ENCODE measurements around the gene MAP2K7.

MAP2K7 gene

GRCh38 chr19:7862413-7862951 lies 41.2 kb upstream of the MAP2K7 start:
- DNase-seq (ENCODE audit: low read depth in 1 of 2, low spot score in 1 of 2) = peak in 1 of 2 experiments; percentile 44
- peaks cover 4% of the 10 kb centered on the region for H3K27me3 ChIP-seq (ENCODE audit: insufficient read depth, poor library complexity, severe bottlenecking)

GRCh38 chr19:7863157-7863970 lies 40.3 kb upstream of the MAP2K7 start:
- DNase-seq (ENCODE audit: low read depth in 1 of 2, low spot score in 1 of 2) = no peak
- TF ChIP-seq GABPA (IDR thresholded peaks at IDR 0.05; ENCODE audit: low read depth) (no peak), CTCF (IDR thresholded peaks at IDR 0.05; ENCODE audit: insufficient read depth, low read length) (no peak), SPI1 (IDR thresholded peaks at IDR 0.05; ENCODE audit: borderline replicate concordance, low read depth) (no peak), POLR2AphosphoS5 (IDR thresholded peaks at IDR 0.05; ENCODE audit: low read depth) (no peak), REST (IDR thresholded peaks at IDR 0.05; ENCODE audit: insufficient replicate concordance, low read depth) (no peak)
- no peak overlapping the region for H3K27ac ChIP-seq (replicated peaks)
- H3K4me3 ChIP-seq (replicated peaks; ENCODE audit: insufficient read depth, low read length) = no peak overlapping the region
- H3K27me3 ChIP-seq (ENCODE audit: insufficient read depth, poor library complexity, severe bottlenecking) = peaks cover 4% of the 10 kb centered on the region

More at GRCh38 chr19:7862413-7862951, 41.2 kb upstream of the MAP2K7 start:
- no peak overlapping the region for H3K27ac ChIP-seq (replicated peaks)
- no peak for TF ChIP-seq REST (IDR thresholded peaks at IDR 0.05; ENCODE audit: insufficient replicate concordance, low read depth)
- TF ChIP-seq GABPA (IDR thresholded peaks at IDR 0.05; ENCODE audit: low read depth) = no peak
- TF ChIP-seq POLR2AphosphoS5 (IDR thresholded peaks at IDR 0.05; ENCODE audit: low read depth) = no peak
- no peak for TF ChIP-seq CTCF (IDR thresholded peaks at IDR 0.05; ENCODE audit: insufficient read depth, low read length)
- TF ChIP-seq SPI1 (IDR thresholded peaks at IDR 0.05; ENCODE audit: borderline replicate concordance, low read depth) = no peak
- H3K4me3 ChIP-seq (replicated peaks; ENCODE audit: insufficient read depth, low read length) = peak overlapping the region; percentile 10; the same call in 1 of the 2 replicates

- no peak for DNase-seq (ENCODE audit: low read depth in 1 of 2, low spot score in 1 of 2)
- peaks cover 4% of the 10 kb centered on the region for H3K27me3 ChIP-seq (ENCODE audit: insufficient read depth, poor library complexity, severe bottlenecking)
- no peak overlapping the region for H3K4me3 ChIP-seq (replicated peaks; ENCODE audit: insufficient read depth, low read length)
- H3K27ac ChIP-seq (replicated peaks) = no peak overlapping the region
- TF ChIP-seq REST (IDR thresholded peaks at IDR 0.05; ENCODE audit: insufficient replicate concordance, low read depth) (no peak), GABPA (IDR thresholded peaks at IDR 0.05; ENCODE audit: low read depth) (no peak), CTCF (IDR thresholded peaks at IDR 0.05; ENCODE audit: insufficient read depth, low read length) (no peak), SPI1 (IDR thresholded peaks at IDR 0.05; ENCODE audit: borderline replicate concordance, low read depth) (no peak), POLR2AphosphoS5 (IDR thresholded peaks at IDR 0.05; ENCODE audit: low read depth) (no peak)
Measured at GRCh38 chr19:7863971-7864689, 39.5 kb upstream of the MAP2K7 start.
